ENCODE results near the gene ADSL.

The ADSL gene

DNA sequence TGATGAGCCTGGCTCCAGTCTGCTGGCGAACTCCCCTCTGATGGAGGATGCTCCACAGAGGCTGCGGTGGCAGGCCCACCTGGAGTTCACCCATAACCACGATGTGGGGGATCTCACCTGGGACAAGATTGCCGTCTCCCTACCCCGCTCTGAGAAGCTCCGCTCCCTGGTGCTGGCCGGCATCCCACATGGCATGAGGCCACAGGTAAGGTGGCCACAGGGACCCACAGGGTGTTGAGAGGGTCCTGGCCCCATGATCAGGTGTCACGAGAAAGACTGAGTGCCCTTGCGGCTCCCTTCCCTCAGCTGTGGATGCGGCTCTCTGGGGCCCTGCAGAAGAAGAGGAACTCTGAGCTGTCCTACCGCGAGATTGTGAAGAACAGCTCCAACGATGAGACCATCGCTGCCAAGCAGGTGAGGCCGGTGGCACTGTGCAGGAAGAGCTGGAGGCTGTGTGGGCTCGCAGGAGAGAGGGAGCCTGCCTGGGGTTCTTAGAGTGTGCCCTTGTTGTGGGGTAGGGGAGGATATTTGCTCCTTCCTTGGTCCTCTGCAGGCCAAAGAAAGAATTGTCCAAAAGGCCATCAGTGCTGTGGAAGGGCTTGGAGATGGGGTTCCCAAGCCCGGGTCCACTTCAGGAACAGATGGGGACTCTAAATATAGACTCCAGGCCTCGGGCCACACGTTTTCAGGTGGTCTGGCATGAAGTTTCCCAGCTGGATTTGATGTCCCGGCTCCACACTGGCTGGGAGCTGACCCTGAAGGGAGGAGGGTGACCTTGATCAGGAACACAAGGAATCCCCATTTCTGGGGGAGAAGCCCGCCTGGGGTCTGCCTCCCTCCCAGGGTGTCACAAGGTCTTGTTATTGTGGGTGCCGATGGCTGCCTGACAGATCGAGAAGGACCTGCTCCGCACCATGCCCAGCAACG is 58.2 kb downstream of the ADSL start:
- no peak for DNase-seq

DNA sequence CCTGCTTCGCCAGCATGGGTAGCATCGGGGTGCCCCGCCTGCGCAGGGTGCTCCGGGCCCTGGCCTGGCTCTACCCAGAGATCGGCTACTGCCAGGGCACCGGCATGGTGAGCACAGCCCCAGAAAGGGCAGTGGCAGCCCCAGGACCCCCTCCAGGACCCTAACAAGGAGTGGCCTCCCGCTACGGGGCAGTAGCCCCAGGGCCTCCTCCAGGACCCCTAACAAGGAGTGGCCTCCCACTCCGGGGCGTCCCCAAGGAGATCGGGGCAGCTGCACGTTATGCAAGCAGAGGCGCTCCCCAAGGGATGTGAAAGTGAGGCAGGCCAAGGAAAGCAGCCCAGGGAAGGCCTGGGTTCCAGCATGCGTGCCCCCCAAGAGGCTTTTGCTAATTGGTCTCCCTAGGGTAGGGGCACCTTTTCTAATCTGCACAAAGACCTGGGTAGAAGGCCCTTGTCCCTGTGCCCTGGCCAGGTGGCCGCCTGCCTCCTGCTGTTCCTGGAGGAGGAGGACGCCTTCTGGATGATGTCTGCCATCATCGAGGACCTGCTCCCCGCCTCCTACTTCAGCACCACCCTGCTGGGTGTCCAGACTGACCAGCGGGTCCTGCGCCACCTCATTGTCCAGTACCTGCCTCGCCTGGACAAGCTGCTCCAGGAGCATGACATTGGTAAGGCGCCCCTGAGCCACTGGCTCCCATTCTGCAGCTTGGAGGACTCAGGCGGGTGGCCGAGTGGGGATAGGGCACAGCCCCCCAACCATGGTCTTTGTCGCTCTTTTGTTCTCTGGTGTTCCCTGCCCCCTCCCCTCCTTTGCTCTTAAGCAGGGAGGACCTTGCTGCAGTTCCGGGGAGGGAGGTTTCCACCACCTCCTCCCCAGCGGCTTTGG is 59.1 kb downstream of the ADSL start:
- no peak for DNase-seq

DNA sequence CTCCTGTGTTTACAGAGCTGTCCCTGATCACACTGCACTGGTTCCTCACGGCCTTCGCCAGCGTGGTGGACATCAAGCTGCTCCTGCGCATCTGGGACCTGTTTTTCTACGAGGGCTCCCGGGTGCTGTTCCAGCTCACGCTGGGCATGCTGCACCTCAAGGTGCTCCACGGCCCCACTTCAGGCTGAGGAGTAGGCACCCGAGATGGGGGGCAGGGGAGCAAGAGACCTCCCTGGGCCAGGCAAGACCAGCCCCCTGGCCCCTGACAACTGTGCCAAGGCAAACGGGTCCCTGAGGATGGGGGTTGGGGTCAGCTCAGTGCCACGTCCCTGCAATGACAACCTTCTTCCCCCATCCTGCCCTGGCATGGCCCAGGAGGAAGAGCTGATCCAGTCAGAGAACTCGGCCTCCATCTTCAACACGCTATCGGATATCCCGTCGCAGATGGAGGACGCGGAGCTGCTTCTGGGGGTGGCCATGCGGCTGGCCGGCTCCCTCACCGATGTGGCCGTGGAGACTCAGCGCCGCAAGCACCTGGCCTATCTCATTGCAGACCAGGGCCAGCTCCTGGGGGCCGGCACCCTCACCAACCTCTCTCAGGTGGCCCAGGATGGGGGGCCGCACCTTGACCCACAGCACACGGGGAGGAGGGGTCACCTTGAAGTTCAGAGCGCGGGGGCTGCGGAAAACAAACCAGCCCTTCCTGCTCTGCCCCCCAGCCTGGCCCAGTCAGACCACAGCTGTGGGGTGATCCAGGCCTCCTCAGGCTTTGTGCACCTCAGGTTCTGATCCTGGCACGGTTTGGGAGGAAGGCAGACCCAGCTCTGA is 60.0 kb downstream of the ADSL start:
- no peak for DNase-seq

DNA sequence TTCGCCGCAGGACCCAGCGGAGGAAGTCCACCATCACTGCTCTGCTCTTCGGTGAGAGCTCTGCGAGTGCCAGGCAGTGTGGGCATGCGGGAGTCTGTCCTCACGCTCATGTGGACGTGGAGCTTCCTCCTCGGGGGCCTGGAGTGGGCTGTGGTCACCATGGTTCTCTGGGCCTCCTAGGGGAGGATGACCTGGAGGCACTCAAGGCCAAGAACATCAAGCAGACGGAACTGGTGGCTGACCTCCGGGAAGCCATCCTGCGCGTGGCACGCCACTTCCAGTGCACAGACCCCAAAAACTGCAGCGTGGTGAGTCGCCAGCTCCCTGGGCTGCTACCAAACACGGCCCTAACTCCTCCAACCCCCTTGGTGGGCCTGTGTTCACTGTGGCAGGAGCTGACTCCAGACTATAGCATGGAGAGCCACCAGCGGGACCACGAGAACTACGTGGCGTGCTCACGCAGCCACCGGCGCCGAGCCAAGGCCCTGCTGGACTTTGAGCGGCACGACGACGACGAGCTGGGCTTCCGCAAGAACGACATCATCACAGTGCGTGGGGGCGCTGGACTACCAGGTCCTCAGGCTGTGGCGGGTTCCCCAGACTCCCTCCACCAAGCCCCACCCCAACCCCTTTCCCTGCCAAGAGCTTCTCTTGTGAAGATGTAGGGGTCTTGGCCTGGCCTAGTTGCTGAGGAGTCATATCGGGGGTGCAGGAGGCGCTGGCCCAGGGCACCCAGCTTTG is 60.9 kb downstream of the ADSL start:
- DNase-seq = no peak

DNA sequence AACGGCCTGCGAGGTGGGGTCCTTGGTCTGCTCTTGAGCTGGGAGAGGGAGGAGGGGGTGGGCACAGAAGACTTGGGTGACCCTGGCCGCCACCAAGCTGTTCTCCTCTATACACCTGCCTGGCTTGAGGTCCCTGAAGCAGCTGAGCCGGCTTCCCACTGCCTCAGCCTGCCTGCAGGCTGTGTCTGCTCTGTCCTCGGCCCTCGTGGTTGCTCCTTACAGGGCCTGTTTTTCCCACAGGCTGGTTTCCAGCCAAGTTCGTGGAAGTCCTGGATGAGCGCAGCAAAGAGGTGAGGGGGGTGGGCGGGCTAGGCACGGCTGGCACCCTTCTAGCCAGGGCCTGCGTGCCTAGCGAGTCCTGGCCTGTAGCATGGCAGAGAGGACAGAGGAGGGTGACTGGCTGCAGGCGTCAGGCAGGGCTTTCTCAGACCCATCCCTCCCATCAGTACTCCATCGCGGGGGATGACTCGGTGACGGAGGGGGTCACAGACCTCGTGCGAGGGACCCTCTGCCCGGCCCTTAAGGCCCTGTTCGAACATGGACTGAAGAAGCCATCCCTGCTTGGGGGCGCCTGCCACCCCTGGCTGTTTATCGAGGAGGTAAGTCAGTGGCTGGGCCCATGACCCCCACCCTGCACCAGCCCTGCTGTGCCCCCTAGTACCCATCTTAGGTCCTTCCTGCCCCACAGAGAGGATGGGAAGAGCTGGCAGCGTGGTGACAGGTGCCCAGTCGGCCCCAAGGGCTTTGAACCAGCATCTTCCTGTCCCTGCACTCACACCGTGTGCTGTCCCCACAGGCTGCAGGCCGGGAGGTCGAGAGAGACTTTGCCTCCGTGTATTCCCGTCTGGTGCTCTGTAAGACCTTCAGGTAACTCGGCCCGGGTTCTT is 61.8 kb downstream of the ADSL start:
- DNase-seq = no peak

DNA sequence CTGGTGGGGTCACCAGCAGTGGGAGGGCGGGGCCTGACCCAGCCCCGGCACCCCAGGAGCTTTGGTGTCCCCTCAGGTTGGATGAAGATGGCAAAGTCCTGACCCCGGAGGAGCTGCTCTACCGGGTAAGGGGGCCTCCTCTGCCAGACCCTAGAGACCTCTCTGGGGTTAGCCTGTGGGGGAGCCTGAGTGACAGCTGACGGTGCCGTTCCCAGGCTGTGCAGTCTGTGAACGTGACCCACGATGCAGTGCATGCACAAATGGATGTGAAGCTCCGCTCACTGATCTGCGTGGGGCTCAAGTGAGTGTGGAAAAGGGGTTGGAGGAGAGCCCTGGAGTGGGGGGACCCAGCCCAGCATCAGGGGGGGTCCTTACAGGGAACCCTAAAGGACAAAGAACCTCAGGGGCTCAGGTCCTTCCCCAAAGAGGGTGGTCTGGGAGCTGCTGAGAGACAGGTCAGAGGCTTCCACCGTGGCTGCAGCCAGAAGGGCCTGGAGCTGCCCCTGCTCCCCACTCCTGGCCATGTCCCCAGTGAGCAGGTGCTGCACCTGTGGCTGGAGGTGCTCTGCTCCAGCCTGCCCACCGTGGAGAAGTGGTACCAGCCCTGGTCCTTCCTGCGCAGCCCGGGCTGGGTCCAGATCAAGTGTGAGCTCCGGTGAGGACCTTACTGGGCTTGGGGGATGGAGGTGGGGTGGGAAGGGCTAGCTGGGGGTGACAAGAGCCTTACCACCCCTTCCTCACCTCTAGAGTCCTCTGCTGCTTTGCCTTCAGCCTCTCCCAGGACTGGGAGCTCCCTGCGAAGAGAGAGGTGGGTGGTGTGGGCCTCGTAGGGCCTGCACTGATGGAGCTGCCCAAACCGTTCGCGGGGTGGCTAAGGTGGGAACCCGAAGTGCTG is 62.7 kb downstream of the ADSL start:
- no peak for DNase-seq

DNA sequence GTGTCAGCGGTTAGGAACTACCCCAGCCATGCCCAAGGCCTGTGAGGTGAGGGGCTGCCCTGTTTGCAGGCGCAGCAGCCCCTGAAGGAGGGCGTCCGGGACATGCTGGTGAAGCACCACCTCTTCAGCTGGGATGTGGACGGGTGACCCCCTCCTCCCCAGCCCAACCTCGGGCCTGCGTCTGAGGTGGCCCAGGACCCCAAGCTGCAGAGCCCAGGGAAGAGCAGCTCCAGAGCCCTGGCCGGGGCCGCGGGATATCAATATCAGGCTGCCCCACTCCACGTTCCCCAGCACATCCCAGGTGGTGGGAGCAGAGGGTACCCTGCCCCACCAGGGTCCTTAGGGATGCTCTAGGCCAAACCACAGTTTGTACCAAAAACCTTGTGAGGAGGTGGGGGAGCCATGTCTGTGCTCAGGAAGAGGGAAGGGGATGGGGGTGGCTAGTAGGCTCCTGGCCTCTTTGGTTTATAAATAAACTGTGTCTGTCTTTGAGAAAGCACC is 63.4 kb downstream of the ADSL start:
- no peak for DNase-seq

DNA sequence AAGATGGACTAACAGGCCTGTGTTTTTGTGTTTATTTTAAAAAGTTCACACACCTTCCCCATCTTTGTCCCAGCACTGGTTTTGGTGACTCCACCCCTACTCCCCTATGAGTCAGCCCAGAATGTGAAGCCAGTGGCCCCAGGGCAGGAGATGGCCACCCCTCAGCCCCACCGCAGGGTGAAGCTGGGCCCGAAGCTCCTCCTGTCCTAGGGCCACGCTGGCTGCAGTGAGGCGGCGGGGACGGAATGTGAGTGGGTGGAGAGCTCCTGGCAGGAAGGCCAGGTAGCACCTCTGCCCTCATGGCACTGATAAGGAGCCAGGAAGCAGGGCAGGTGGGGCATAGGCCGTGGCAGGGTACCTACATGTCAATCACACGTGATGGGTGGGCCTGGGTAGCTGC is 64.0 kb downstream of the ADSL start:
- DNase-seq = no peak

DNA sequence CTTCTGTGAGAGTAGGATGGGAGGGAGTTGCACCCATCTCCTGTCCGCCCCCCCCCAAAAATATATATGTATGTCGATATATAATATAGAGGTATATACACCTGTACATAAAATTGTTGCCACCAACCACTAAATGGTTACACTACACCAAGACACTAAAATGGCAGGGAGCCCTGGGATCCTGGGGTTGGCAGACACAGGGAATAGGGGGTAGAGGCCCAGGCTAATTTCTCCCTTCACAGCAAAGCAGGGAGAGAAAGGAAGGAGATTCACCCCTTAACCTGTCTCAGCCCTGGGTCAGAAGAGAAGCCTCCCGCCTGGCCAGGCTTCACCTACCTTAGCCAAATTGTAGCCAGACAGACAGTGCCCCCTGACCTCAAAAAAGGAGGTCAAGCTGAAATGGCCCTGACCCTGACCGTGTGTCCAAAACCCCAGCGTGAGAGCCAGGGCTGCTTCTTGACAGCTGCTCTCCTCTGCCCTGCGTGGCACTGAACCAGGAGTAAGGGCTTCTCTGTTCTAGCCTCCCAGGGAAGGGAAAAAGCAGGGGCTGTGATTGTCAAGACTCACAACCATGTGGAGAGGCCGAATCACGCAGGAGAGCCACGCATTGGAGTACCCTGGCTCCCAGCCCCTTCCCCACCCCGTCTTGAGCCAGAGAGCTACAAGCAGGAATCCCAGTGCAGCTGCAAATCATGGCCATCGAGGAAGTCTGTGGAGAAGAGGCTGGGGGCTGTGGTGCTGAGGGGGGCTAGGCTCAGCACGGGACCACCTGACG is 64.6 kb downstream of the ADSL start:
- no peak for DNase-seq

DNA sequence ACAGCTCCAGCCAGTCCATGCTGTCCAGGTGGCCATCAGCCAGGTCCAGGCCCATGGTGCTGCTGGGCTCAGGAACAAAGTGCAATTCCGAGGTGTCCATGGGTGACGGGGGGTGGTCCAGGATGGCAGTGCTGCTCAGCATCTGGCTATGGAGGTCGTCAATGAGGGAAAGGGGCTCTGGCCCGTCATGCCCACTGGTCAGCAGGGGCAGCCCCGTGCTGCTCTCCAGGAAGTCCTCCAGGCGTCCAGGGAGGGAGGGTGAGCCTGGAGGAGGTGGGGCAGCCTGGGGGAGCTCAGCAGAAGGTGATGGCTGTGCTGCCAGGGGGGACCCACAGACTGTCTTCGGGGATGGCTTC is 65.2 kb downstream of the ADSL start:
- DNase-seq = no peak

DNA sequence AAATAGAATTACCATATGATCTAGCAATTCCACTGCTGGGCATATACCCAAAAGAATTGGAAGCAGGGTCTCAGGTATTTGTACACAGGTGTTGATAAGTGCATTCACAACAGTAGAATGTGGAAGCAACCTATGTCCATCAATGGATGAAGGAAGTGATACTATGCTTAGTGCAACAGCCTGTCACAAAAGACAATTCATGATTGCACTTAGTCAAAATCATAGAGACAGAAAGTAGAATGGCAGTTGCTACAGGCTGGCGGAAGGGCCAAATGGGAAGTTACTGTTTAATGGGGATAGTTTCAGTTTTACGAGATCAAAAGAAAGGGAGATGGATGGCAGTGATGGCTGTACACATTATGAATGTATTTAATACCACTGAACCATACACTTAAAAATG is 66.1 kb downstream of the ADSL start:
- no peak for DNase-seq

DNA sequence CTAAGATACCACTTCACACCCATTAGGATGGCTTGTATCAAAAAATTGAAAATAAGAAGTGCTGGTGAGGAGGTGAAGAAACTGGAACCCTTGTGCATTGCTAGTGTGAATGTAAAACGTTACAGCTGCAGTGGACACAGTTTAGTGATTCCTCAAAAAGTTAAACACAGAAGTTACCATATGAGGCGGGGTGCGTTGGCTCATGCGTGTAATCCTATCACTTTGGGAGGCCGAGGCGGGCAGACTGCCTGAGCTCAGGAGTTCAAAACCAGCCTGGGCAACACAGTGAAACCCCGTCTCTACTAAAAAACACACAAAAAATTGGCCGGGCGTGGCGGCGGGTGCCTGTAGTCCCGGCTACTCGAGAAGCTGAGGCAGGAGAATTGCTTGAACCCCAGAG is 67.6 kb downstream of the ADSL start:
- DNase-seq = no peak

DNA sequence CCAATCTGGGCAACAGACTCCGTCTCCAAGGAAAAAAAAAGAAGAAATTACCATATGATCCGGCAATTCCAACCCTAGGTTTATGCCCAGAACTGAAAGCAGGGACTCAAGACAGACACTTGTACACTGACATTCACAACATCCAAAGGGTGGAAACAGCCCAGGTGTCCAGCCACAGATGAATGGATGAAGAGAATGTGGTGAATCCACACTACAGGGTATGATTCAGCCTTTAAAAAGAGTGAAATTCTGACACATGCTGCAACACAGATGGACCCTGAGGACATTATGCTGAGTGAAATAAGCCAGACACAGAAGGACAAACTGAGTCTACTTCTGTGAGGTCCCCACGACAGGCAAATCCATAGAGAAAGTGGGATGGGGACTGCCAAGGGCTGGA is 68.0 kb downstream of the ADSL start:
- DNase-seq = no peak

DNA sequence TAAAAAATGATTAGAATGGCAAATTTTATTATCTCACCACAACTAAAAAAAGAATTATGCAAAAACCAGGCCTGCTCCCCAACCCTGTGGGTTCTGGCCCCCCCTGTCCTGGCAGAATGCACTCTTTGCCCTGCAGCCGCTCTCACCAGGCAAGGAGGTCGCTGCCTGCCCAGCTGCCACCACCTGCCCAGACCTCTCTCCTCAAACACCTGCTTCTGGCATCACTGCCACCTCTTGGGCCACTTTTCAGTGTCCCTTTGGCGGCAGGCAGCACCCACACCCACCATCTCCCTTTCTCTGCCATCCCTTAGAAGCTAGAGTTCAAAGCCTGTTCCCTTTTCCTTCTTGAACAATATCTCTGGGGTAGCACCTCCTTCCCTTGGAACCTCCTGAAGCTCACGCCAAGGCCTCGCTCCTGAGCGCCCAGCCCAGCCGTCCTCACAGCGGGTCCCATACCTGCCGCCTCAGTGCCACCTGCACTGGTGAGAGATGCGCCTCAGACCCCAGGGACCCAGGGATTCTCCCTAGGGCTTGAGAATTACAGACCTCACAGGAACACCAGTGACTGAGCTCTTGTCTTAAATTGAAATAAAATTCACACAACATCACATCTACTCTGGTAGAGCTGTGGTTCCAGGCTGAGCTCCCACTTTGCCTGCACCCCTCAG is 68.7 kb downstream of the ADSL start:
- no peak for DNase-seq

DNA sequence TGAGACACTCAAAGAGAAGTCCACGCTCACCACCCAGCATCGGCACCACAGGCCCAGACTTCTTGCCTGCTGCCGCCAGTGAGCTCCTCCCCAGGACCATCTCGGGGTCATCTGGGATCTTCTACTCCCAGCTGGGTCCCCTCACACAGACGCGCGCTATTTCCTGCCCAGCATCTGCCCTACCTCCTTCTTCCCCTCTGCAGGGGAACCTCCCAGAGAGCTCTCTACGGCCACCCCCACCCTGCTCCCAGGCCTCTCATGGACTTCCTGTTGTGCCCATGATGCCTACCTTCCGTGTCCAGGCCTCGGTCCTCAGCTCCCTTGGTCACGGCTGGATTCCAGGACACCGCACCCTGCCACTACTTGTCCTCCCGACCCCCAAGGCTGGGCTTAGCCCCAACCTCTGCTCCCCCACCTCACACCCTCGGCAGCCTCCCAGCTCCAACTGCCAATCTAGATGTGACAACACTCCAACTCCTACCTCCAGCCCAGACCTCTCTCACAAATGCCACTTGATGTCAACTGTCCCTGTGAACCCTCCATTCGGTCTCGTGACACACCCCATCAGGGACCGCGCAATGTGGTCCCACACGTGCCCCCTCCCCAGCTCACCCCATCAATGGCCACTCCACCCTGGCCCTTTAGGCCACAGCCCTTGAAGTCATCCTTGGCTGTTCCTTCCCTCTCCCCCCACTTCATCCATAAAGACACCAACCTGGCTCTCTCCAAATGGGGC is 69.4 kb downstream of the ADSL start:
- DNase-seq = no peak

DNA sequence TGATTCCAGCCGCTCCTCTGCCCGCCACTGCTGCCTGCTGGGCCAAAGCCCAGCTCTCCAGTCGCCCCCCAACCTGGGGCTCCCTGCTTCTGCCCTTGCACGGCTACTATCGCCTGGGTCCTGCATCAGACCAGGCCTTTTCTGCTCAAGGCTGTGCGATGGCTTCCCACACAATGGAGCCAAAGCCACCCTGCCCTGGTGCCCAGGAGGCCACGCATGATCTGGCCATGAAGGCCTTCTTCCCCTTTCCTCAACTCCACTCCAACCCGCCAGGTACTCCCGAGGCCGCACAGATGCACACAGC is 69.9 kb downstream of the ADSL start:
- DNase-seq = no peak

DNA sequence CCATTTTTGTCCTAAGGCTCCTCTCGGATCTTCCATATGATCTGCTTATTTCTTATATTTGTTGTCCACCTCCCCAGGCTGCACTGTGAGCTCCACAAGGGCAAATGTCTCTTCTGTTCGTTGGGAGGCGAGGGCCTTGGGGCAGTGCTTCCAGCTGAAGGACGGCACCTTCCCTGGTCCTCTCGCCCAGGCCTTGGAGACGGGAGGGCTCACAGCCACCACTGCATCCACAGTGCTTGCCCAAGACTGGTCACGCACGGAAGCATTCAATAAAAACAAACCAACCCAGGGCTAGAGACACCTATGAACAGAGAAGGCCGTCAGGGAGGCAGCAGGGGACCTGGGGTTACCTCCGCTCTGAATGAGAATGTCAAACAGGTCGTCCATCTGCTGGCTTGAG is 70.3 kb downstream of the ADSL start:
- no peak for DNase-seq
